RWPE1 (cell line): ENCODE measurements around the gene ACTN2.
A peak's percentile ranks its signal among the peaks of the same experiment; 100 is the strongest.

Experiments used
- CTCF ChIA-PET: fragments of 350-600 bp; sonication (Branson Sonifier 250); formaldehyde crosslinking; extraction: SDS; loops from one replicate; lab custom pipeline; 2021; lab: Yijun Ruan, JAX
- POLR2A ChIA-PET: fragments of 400-600 bp; formaldehyde crosslinking; extraction: SDS; loops from one replicate; lab custom pipeline; 2020; ENCODE audit warnings: antibody characterized with exemption; ENCODE audit not compliant: low non-redundant PET; lab: Yijun Ruan, JAX
- DNase-seq: peaks from one replicate; pipeline ENCODE4 v3.0.0; 2012; ENCODE audit warnings: low spot score
- H3K27ac ChIP-seq: fragments of 450-650 bp; 2 replicates; pipeline ENCODE4 v1.5.1; 2017
- CTCF ChIP-seq: fragments of 450-650 bp; conservative IDR thresholded peaks from 2 replicates; pipeline ENCODE4 v1.5.1; 2017; ENCODE audit warnings: low read depth, mild to moderate bottlenecking

Gene ACTN2

GRCh38 chr1:236757640-236758039, 71.3 kb downstream of the ACTN2 start:
- POLR2A ChIA-PET = no interaction called here
- TF ChIP-seq CTCF = no peak

GRCh38 chr1:236759252-236759859, 73.1 kb downstream of the ACTN2 start:
- peak; percentile 60 for TF ChIP-seq CTCF
- POLR2A ChIA-PET = no interaction called here
- H3K27ac ChIP-seq = no peak overlapping the region
- DNase-seq = no peak
- CTCF ChIA-PET = interaction anchor here (0.6 to 1.3 kb wide), 6 partner anchors 55 to 1052 kb away, joined by 3 to 5 read pairs (median 3); no protein-coding TSS in a partner anchor

More at GRCh38 chr1:236757640-236758039, 71.3 kb downstream of the ACTN2 start:
- DNase-seq = no peak
- CTCF ChIA-PET = no interaction called here
- H3K27ac ChIP-seq = no peak overlapping the region

- ChIA-PET CTCF (interaction anchor here (1.3 kb wide), 1 partner anchor 151 kb away, joined by 5 read pairs; no protein-coding TSS in a partner anchor), POLR2A (no interaction called here)
- no peak for DNase-seq
- no peak for TF ChIP-seq CTCF
- H3K27ac ChIP-seq = no peak overlapping the region
Measured at GRCh38 chr1:236760480-236760879, 74.2 kb downstream of the ACTN2 start.

- DNase-seq = no peak
- CTCF ChIA-PET = no interaction called here
- no peak overlapping the region for H3K27ac ChIP-seq
- POLR2A ChIA-PET = no interaction called here
- TF ChIP-seq CTCF = no peak
Measured at GRCh38 chr1:236760986-236761385, 74.7 kb downstream of the ACTN2 start.

GRCh38 chr1:236761397-236762132, 75.3 kb downstream of the ACTN2 start:
- ChIA-PET POLR2A (no interaction called here), CTCF (no interaction called here)
- DNase-seq = no peak
- H3K27ac ChIP-seq = no peak overlapping the region
- no peak for TF ChIP-seq CTCF

- no peak overlapping the region for H3K27ac ChIP-seq
- DNase-seq = no peak
- ChIA-PET POLR2A (no interaction called here), CTCF (no interaction called here)
- TF ChIP-seq CTCF = no peak
Measured at GRCh38 chr1:236762410-236762809, 76.1 kb downstream of the ACTN2 start.
